GM19372 (cell line): Measurements from ENCODE around the gene RABGAP1L.

Source experiments
- ATAC-seq: cut with Tn5 transposase; IDR thresholded peaks from one replicate; pipeline ENCODE4 v1.9.1; 2021; ENCODE audit warnings: mild to moderate bottlenecking, low read depth, moderate library complexity; ENCODE audit not compliant: unreplicated experiment

RABGAP1L gene

DNA sequence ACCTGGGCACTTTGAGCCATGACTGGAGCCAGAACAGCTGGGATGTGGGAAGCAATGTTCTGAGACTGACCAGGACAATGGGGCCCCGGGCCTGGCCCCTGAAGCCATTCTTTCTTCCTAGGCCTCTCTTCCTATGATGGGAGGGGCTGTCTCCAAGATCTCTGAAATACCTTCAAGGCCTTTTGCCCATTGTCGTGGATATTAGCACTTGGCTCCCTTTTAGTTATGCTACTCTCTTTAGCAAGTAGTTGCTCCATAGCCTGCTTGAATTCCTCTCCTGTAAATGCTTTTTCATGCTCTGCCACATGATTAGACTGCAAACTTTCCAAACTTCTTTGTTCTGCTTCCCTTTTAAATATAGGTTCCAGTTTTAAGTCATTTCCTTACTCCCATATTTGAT, 577.5 kb downstream of the RABGAP1L start:
- ATAC-seq = no peak

DNA sequence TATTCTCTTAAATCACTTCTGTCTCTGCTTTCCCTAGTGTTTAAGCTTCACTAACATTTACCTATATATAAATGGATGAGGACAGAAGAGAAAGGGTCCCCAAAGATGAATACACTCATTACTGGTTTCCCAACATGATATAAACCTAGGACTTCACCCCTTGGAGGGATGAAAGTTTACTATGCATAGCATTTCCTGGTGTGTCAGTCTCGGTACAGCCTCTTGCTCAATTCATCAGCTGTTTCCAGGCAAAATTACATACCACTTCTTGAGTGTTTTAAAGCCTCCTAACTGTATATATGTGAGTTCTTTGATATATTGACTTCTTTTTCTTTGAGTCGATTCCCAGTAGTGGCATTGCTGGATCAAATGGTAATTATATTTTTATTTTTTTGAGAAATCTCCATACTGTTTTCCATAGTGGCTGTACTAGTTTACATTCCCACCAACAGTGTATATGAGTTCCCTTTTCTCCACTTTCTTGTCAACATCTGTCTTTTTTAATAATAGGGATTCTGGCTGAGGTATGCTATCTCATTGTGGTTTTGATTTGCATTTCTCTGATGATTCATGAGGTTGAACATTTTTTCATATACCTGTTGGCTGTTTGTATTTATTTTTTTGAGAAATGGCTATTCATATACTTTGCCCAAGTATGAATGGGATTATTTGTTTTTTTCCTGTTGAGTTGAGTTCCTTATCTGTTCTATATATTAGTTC, 581.1 kb downstream of the RABGAP1L start:
- no peak for ATAC-seq

DNA sequence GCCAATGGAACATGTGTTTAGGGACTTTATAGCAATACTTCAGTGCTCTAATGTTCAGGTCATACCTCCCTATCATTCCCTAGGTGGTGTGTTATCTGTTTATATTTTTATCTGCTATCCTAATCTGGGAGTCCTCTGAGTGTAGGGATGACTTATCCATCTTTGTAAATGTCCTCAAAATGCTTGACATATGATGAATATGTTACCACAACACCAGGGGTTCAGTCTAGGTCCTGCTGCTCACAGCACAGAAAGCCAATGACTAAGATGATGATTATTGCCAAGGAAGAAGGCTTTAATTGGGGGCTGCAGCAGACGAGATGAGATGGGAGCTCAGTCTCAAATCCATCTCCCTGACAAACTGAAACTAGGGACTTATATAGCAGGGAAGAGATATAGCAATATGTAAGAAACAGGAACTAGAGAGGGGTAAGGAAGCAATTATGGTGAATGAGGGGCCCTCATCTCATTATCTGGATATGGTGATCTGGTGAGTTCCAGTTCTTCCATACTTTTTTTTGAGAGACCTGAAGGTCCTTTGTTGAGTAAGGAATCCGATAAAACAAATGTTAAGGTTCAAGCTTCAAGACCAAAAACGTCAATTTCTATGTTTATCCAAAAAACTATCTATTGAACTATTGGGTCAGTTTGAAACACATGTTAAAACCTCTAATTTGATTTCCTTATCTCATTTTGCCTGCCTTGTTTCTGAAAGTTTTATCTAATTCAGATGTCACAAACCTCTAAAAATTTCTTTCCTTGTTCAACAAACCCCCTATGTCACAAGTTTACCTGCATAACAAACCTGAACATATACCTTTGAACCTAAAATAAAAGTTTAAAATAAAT, 583.7 kb downstream of the RABGAP1L start:
- ATAC-seq = no peak

DNA sequence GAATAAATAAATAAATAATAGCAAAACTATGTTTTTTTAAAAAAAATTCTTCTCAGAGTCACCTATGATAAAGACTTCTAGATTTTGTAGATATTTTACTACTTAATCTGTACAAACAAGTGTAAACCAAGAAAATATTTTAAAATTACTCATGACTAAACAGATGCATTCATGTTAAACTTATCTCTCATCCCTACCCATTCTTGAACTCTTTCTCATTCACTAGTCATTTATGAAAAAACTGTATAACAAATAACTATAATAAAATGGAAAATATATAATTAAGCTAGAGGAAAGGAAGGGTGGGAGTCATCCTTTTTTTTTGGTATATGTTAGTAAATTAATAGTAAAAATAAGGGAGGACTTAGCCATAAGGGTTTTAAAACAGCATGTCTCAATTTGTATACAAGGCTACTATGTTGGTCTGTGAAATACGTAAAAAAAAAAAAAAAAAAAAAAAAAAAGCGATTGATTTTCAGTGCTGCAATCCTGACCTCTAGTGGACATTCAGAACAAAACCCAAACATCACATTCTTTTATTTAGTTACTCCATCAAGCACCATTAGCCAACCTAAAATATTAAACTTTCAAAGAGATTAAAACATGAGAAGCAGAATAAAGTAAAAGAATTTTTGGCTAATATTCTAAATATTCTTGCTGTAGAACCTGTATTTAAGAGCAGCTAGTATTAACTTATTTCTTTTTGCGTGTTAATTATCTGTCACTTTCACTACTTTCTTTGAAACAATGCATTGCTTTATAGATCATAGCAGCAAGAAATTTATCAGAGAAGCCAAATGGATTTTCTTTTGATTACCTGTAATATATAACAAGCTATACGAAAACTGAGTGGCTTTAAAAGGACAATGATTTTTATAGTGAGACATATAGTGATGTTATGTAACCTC, 584.6 kb downstream of the RABGAP1L start:
- ATAC-seq = no peak

GRCh38 chr1:174744886-174745285, 585.6 kb downstream of the RABGAP1L start:
- ATAC-seq = no peak

DNA sequence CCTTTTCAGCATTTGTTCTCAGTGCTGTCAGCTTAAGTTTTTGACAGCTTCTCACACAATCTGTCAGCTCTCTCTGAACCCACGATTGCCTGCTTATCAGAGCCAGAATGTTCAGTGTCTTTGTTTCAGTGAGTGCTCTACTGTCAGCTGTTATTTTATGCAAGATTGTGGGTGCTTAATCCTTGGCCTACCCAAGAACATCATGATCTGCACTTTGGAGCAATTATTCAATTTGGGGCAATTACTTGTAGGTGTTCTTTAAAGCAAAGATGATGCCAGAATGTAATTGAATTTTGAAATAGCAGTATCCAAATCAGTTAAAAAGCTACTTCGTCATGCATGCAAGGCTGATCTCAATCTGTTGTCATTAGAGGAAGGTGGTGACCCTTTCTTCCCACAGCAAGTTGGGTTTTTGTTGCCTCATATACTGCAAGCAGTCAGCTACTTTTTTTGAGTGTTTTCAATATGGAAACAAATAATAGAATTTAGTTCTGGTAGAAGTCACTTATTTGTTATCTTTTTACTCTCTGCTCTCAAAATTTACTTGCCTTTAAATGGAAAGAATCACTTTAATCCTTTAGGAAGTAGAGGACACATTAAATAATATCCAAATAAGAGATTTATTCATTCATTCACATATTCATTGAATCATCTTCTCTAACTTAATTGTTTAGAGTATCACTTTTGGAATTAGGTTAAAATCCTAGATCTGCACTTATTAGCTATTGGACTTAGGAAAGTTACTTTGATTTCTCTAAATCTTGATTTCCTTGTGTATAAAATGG, 586.9 kb downstream of the RABGAP1L start:
- no peak for ATAC-seq

DNA sequence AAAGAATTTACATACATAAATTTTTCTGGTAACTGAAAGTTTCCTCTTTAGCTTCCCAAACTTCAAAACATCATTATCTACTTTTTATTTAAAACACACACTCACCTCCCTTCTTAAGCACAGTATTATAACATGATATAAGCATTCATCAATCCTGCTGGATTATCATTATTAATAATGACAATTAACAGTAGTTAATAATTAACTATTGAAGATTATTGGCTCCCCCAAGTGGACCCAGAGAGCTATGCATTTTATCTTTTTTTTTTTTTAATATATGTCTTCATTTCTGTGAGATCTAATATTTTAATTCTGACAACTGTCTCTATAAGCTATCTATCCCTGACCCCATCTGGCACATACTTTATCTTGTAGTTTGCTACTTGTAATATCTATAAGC, 588.3 kb downstream of the RABGAP1L start:
- ATAC-seq = no peak

GRCh38 chr1:174748586-174748985, 589.3 kb downstream of the RABGAP1L start:
- ATAC-seq = no peak

- no peak for ATAC-seq
Observed at GRCh38 chr1:174753131-174753530, 593.8 kb downstream of the RABGAP1L start.

GRCh38 chr1:174761335-174761734, 602.0 kb downstream of the RABGAP1L start:
- ATAC-seq = no peak

- ATAC-seq = no peak
Observed at GRCh38 chr1:174761901-174762585, 602.7 kb downstream of the RABGAP1L start.

DNA sequence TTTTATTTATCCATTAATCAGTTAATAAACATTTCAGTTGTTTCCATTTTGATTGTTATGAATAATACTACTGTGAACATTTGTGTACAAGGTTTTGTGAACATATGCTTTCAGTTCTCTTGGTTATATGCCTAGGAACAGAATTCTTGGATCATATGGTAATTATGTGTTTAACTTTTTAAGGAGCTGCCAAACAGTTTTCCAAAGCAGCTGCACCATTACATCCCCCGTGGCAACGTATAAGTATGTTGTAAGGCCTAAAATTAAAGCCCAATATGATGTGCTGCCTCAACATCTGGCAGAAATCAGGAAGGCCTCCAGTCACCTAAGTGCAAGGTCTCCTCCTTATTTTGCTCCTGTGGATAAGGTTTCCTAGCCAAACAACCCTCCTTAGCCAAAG, 604.9 kb downstream of the RABGAP1L start:
- no peak for ATAC-seq

- ATAC-seq = no peak
Observed at GRCh38 chr1:174766727-174767126, 607.4 kb downstream of the RABGAP1L start.

DNA sequence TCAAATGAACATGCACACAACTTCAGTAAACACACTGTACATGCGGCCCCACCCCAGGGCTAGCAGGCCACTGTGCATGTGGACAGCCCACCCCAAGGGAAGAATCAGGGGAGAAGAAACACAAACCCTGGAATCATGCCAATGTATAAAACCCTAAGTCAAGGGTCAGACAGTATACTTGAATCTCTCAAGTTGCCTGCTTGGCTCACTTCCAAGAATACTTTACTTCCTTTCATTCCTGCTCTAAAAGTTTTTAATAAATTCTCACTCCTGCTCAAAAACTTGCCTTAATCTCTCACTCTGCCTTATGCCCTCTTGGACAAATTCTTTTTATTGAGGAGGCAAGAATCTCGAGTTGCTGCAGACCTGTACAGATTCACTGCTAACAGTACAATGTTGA, 609.2 kb downstream of the RABGAP1L start:
- ATAC-seq = no peak

DNA sequence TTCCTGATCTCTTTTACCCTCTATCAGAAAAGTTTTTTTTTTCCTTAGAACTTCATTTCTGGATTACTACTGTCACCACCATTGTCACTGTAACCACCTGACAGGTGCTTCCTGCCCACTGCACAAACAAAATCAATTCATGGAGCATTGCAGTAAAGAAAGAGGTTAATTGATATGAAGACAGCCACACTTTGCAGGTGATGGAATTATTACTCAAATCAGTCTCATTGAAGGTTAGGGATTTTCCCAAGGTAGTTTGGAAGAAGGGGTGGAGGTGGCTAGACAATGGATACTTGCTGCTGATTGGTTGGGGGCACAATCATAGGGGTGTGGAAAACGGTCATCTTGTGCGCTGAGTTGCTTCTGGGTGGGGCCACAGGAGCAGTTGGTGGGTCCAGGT, 609.6 kb downstream of the RABGAP1L start:
- ATAC-seq = no peak

DNA sequence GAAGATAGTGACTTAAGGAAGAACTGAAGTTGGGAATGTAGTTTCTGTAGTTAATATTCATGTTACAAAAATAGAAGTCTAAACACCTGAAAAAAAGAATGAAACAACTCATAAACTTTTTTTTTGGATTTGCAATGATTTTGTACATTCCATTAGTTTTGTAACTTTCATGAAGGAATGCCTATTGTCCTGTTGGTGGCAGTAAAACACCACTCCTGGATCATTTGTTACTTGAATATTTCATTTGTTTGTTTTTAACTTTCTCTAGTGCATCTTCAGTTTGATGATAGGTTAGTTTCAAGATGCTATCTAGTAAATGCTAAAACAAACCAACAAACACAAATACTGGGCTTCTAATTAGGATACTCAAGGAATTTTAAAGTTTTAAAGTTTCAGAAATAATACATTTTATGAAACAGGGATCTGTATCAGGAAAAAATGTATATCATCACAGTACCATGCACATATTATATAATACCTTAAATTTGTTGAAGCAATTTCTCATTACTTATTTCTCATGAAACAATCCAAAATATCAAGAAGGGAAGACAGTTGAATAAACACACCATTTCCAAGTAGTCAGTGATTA, 610.7 kb downstream of the RABGAP1L start:
- ATAC-seq = no peak

GRCh38 chr1:174775621-174776020, 616.3 kb downstream of the RABGAP1L start:
- ATAC-seq = no peak

- ATAC-seq = no peak
Observed at GRCh38 chr1:174777262-174777661, 617.9 kb downstream of the RABGAP1L start.

DNA sequence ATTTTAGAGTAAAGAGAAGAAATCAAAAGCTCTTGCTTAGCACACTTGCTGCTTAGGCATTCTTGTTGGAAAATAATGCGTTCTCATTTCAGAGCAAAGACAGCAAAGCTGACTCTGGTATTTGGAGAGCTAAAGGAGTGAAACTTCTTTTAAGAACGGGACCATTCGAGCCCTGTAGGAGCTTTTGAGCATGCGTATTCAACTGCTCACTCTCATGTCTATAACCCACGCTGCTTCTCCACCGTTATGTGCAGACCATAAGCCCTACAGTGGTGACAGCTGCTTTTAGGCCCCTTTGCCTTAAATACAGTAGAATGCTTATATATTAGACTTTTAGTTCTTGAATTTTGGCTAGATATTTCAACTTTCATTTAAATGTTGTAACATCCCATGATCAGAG, 626.2 kb downstream of the RABGAP1L start:
- no peak for ATAC-seq
